ENCODE measurements around the gene MYMK. TPM values are rescaled to one million over a fixed set of nuclear protein-coding genes. Genes with fewer than 3 reads are reported as not detected.

MYMK gene
- total and polyA plus RNA-seq, 2 experiments from 2014 or later = not detected

GRCh38 chr9:133465984-133466383, 58.8 kb downstream of the MYMK start:
- peaks cover 13% of the 10 kb centered on the region; the same call in 1 of the 2 replicates for H3K79me2 ChIP-seq (replicated peaks; ENCODE audit: insufficient read depth)
- H3K36me3 Mint-ChIP-seq (ENCODE audit: low read depth) = peaks cover 3% of the 10 kb centered on the region; the same call in 1 of the 3 replicates
- no peaks in the 10 kb centered on the region for H3K27me3 ChIP-seq (ENCODE audit: insufficient read depth)
- H2AFZ ChIP-seq = no peak overlapping the region
- no peak overlapping the region for H3K4me3 ChIP-seq
- ATAC-seq (no peak), DNase-seq (ENCODE audit: low spot score) (no peak)
- H3F3A ChIP-seq (replicated peaks; ENCODE audit: low read depth) = peaks cover 12% of the 10 kb centered on the region; the same call in 1 of the 2 replicates
- no peak overlapping the region for H3K4me2 ChIP-seq
- H3K9me2 ChIP-seq (ENCODE audit: insufficient read depth) = no peaks in the 10 kb centered on the region
- H3K9me3 Mint-ChIP-seq = no peaks in the 10 kb centered on the region
- H3K36me3 ChIP-seq (ENCODE audit: insufficient read depth) = no peaks in the 10 kb centered on the region
- H3K4me1 Mint-ChIP-seq = peaks cover 14% of the 10 kb centered on the region
- H3K27me3 Mint-ChIP-seq (ENCODE audit: insufficient read depth, low read depth, poor library complexity) = peaks cover 15% of the 10 kb centered on the region
- H3K4me3 Mint-ChIP-seq = no peak overlapping the region
- peaks cover 3% of the 10 kb centered on the region; the same call in 1 of the 2 replicates for H3K4me1 ChIP-seq (ENCODE audit: insufficient read depth)
- H4K20me1 ChIP-seq (replicated peaks; ENCODE audit: insufficient read depth) = peaks cover 7% of the 10 kb centered on the region; the same call in 1 of the 2 replicates
- no peak overlapping the region for H3K27ac ChIP-seq (ENCODE audit: low read depth)
- H3K27ac Mint-ChIP-seq = no peak overlapping the region
- TF ChIP-seq EZH2phosphoT487 (IDR thresholded peaks at IDR 0.05; ENCODE audit: unreplicated experiment) (no peak), ZNF114 (CRISPR knock-in tag; IDR thresholded peaks at IDR 0.05) (no peak), NANOG (IDR thresholded peaks at IDR 0.05; ENCODE audit: borderline replicate concordance) (no peak), CREB1 (CRISPR knock-in tag; IDR thresholded peaks at IDR 0.05; ENCODE audit: low read depth) (no peak), ZNF331 (CRISPR knock-in tag; IDR thresholded peaks at IDR 0.05; ENCODE audit: low read depth) (no peak)
- TF ChIP-seq, protein P1, sequence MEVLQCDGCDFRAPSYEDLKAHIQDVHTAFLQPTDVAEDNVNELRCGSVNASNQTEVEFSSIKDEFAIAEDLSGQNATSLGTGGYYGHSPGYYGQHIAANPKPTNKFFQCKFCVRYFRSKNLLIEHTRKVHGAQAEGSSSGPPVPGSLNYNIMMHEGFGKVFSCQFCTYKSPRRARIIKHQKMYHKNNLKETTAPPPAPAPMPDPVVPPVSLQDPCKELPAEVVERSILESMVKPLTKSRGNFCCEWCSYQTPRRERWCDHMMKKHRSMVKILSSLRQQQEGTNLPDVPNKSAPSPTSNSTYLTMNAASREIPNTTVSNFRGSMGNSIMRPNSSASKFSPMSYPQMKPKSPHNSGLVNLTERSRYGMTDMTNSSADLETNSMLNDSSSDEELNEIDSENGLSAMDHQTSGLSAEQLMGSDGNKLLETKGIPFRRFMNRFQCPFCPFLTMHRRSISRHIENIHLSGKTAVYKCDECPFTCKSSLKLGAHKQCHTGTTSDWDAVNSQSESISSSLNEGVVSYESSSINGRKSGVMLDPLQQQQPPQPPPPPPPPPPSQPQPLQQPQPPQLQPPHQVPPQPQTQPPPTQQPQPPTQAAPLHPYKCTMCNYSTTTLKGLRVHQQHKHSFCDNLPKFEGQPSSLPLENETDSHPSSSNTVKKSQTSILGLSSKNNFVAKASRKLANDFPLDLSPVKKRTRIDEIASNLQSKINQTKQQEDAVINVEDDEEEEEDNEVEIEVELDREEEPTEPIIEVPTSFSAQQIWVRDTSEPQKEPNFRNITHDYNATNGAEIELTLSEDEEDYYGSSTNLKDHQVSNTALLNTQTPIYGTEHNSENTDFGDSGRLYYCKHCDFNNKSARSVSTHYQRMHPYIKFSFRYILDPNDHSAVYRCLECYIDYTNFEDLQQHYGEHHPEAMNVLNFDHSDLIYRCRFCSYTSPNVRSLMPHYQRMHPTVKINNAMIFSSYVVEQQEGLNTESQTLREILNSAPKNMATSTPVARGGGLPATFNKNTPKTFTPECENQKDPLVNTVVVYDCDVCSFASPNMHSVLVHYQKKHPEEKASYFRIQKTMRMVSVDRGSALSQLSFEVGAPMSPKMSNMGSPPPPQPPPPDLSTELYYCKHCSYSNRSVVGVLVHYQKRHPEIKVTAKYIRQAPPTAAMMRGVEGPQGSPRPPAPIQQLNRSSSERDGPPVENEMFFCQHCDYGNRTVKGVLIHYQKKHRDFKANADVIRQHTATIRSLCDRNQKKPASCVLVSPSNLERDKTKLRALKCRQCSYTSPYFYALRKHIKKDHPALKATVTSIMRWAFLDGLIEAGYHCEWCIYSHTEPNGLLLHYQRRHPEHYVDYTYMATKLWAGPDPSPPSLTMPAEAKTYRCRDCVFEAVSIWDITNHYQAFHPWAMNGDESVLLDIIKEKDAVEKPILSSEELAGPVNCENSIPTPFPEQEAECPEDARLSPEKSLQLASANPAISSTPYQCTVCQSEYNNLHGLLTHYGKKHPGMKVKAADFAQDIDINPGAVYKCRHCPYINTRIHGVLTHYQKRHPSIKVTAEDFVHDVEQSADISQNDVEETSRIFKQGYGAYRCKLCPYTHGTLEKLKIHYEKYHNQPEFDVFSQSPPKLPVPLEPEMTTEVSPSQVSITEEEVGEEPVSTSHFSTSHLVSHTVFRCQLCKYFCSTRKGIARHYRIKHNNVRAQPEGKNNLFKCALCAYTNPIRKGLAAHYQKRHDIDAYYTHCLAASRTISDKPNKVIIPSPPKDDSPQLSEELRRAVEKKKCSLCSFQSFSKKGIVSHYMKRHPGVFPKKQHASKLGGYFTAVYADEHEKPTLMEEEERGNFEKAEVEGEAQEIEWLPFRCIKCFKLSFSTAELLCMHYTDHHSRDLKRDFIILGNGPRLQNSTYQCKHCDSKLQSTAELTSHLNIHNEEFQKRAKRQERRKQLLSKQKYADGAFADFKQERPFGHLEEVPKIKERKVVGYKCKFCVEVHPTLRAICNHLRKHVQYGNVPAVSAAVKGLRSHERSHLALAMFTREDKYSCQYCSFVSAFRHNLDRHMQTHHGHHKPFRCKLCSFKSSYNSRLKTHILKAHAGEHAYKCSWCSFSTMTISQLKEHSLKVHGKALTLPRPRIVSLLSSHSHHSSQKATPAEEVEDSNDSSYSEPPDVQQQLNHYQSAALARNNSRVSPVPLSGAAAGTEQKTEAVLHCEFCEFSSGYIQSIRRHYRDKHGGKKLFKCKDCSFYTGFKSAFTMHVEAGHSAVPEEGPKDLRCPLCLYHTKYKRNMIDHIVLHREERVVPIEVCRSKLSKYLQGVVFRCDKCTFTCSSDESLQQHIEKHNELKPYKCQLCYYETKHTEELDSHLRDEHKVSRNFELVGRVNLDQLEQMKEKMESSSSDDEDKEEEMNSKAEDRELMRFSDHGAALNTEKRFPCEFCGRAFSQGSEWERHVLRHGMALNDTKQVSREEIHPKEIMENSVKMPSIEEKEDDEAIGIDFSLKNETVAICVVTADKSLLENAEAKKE (CRISPR knock-in tag; IDR thresholded peaks at IDR 0.05) = no peak
- TF ChIP-seq, protein P2, sequence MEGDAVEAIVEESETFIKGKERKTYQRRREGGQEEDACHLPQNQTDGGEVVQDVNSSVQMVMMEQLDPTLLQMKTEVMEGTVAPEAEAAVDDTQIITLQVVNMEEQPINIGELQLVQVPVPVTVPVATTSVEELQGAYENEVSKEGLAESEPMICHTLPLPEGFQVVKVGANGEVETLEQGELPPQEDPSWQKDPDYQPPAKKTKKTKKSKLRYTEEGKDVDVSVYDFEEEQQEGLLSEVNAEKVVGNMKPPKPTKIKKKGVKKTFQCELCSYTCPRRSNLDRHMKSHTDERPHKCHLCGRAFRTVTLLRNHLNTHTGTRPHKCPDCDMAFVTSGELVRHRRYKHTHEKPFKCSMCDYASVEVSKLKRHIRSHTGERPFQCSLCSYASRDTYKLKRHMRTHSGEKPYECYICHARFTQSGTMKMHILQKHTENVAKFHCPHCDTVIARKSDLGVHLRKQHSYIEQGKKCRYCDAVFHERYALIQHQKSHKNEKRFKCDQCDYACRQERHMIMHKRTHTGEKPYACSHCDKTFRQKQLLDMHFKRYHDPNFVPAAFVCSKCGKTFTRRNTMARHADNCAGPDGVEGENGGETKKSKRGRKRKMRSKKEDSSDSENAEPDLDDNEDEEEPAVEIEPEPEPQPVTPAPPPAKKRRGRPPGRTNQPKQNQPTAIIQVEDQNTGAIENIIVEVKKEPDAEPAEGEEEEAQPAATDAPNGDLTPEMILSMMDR (conservative IDR thresholded peaks at IDR 0.05; ENCODE audit: low read depth in 2 of 2) = no peak

Data from GM23338 (cell line).